Body of pancreas (tissue), 4 donors: Measurements from ENCODE around the gene DLEU7.

Source experiments
- POLR2A ChIP-seq, 3 donors: fragments of 450-650 bp; IDR thresholded peaks; one replicate each; pipeline ENCODE4 v1.6.1; 2016; ENCODE audit warnings: antibody characterized with exemption in 3 of 3, mild to moderate bottlenecking in 2 of 3
- TF ChIP-seq, protein P1 (sequence below), 7 experiments: fragments of 450-650 bp in 4 of 7; fragments of 200-600 bp in 3 of 7; sonication (generic) in 3 of 7; IDR thresholded peaks; one replicate each; pipeline ENCODE4 v1.5.1; 2016 to 2019; ENCODE audit warnings: antibody characterized with exemption in 7 of 7

DNA sequence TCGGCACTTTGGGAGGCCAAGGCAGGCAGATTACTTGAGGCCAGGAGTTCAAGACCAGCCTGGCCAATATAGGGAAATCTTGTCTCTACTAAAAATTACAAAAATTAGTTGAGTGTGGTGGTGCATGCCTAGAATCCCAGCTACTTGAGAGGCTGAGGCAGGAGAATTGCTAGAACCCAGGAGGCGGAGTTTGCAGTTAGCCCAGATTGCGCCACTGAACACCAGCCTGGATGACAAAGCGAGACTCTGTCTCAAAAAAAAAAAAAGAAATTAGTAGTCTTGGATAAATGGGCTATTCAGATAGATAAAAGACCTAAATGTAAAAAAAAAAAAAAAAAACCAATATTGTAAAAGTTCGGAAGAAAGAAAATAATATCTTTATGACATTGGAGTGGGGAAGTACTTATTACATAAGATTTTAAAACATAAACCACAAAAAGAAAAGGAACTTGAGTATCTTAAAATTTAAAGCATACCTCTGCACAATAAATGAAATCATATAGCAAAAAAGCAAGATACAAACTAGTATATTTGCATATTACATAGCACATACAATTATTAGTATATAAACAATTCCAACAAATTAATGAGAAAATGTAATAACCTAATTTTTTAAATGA, 39.4 kb upstream of the DLEU7 start:
- TF ChIP-seq, protein P1, sequence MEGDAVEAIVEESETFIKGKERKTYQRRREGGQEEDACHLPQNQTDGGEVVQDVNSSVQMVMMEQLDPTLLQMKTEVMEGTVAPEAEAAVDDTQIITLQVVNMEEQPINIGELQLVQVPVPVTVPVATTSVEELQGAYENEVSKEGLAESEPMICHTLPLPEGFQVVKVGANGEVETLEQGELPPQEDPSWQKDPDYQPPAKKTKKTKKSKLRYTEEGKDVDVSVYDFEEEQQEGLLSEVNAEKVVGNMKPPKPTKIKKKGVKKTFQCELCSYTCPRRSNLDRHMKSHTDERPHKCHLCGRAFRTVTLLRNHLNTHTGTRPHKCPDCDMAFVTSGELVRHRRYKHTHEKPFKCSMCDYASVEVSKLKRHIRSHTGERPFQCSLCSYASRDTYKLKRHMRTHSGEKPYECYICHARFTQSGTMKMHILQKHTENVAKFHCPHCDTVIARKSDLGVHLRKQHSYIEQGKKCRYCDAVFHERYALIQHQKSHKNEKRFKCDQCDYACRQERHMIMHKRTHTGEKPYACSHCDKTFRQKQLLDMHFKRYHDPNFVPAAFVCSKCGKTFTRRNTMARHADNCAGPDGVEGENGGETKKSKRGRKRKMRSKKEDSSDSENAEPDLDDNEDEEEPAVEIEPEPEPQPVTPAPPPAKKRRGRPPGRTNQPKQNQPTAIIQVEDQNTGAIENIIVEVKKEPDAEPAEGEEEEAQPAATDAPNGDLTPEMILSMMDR (IDR thresholded peaks at IDR 0.05): no peak
- no peak for TF ChIP-seq POLR2A (IDR thresholded peaks at IDR 0.05)
